ENCODE results near the gene PPFIA2. TPM values are rescaled to one million over a fixed set of nuclear protein-coding genes. Genes with fewer than 3 reads are reported as not detected.

PPFIA2 gene
- total RNA-seq, 4 donors from 2014 or later, result 0.37 to 8.9 (median 0.55) TPM; not detected in 1

- intact Hi-C loops (cut with DNase I; ENCODE audit: low total_unique reads) (no loop called here), in situ Hi-C loops (cut with MboI; ENCODE audit: low pct_ligation_motif_present in 1 of 4, low pct_unique_long_range_greater_than_20kb in 1 of 4, low sequenced_read_pairs in 3 of 4) (no loop called here)
- H3K4me3 ChIP-seq, result no peak overlapping the region
- no peak for TF ChIP-seq POLR2AphosphoS5 (IDR thresholded peaks at IDR 0.05)
- no peak for TF ChIP-seq CTCF (IDR thresholded peaks at IDR 0.05)
- no peak for TF ChIP-seq EP300 (IDR thresholded peaks at IDR 0.05; ENCODE audit: low read depth)
- no peak for TF ChIP-seq POLR2A (IDR thresholded peaks at IDR 0.05)
- DNase-seq, result no peak
- H3K27ac ChIP-seq, result no peak overlapping the region
- H3K27me3 ChIP-seq, result no peaks in the 10 kb centered on the region
- 63 to 80% methylated on average over 1 of the region's 1 CpG for WGBS, 2 donors (ENCODE audit: low coverage in 1 of 2)
- H3K9me3 ChIP-seq, result no peaks in the 10 kb centered on the region
- no peaks in the 10 kb centered on the region for H3K4me1 ChIP-seq
- no peaks in the 10 kb centered on the region for H3K36me3 ChIP-seq
Observed at GRCh38 chr12:81726634-81727033, 32.5 kb downstream of the PPFIA2 start.

- no peak for DNase-seq
- Histone ChIP-seq H3K36me3 (no peaks in the 10 kb centered on the region), H3K9me3 (no peaks in the 10 kb centered on the region), H3K4me3 (no peak overlapping the region), H3K4me1 (no peaks in the 10 kb centered on the region), H3K27ac (no peak overlapping the region), H3K27me3 (no peaks in the 10 kb centered on the region)
- intact Hi-C loops (cut with DNase I; ENCODE audit: low total_unique reads) (no loop called here), in situ Hi-C loops (cut with MboI; ENCODE audit: low pct_ligation_motif_present in 1 of 4, low pct_unique_long_range_greater_than_20kb in 1 of 4, low sequenced_read_pairs in 3 of 4) (no loop called here)
- WGBS, 2 donors (ENCODE audit: low coverage in 1 of 2), result 29 to 46% methylated on average over 1 of the region's 1 CpG
- TF ChIP-seq POLR2A (IDR thresholded peaks at IDR 0.05), result no peak
Observed at GRCh38 chr12:81723361-81723760, 35.8 kb downstream of the PPFIA2 start.

GRCh38 chr12:81722004-81722403 is 37.1 kb downstream of the PPFIA2 start:
- Histone ChIP-seq H3K36me3 (no peaks in the 10 kb centered on the region), H3K27ac (no peak overlapping the region), H3K27me3 (no peaks in the 10 kb centered on the region), H3K9me3 (no peaks in the 10 kb centered on the region), H3K4me1 (no peaks in the 10 kb centered on the region), H3K4me3 (no peak overlapping the region)
- no peak for TF ChIP-seq CTCF (IDR thresholded peaks at IDR 0.05)
- no peak for TF ChIP-seq POLR2AphosphoS5 (IDR thresholded peaks at IDR 0.05)
- no peak for TF ChIP-seq POLR2A (IDR thresholded peaks at IDR 0.05)
- no peak for TF ChIP-seq EP300 (IDR thresholded peaks at IDR 0.05; ENCODE audit: low read depth)
- in situ Hi-C loops (cut with MboI; ENCODE audit: low pct_ligation_motif_present in 1 of 4, low pct_unique_long_range_greater_than_20kb in 1 of 4, low sequenced_read_pairs in 3 of 4) (no loop called here), intact Hi-C loops (cut with DNase I; ENCODE audit: low total_unique reads) (no loop called here)
- no peak for DNase-seq
- 20 to 26% methylated on average over 1 of the region's 1 CpG for WGBS, 2 donors (ENCODE audit: low coverage in 1 of 2)

- intact Hi-C loops (cut with DNase I; ENCODE audit: low total_unique reads) (no loop called here), in situ Hi-C loops (cut with MboI; ENCODE audit: low pct_ligation_motif_present in 1 of 4, low pct_unique_long_range_greater_than_20kb in 1 of 4, low sequenced_read_pairs in 3 of 4) (no loop called here)
- TF ChIP-seq POLR2AphosphoS5 (IDR thresholded peaks at IDR 0.05) (no peak), POLR2A (IDR thresholded peaks at IDR 0.05) (no peak), CTCF (IDR thresholded peaks at IDR 0.05) (no peak), EP300 (IDR thresholded peaks at IDR 0.05; ENCODE audit: low read depth) (no peak)
- Histone ChIP-seq H3K27me3 (no peaks in the 10 kb centered on the region), H3K4me3 (no peak overlapping the region), H3K27ac (no peak overlapping the region), H3K36me3 (no peaks in the 10 kb centered on the region), H3K4me1 (no peaks in the 10 kb centered on the region), H3K9me3 (no peaks in the 10 kb centered on the region)
- WGBS, 2 donors (ENCODE audit: low coverage in 1 of 2), result 6 to 17% methylated on average over 2 of the region's 2 CpGs
- no peak for DNase-seq
Observed at GRCh38 chr12:81718616-81719015, 40.5 kb downstream of the PPFIA2 start.

- DNase-seq, result no peak
- intact Hi-C loops (cut with DNase I; ENCODE audit: low total_unique reads) (no loop called here), in situ Hi-C loops (cut with MboI; ENCODE audit: low pct_ligation_motif_present in 1 of 4, low pct_unique_long_range_greater_than_20kb in 1 of 4, low sequenced_read_pairs in 3 of 4) (no loop called here)
- TF ChIP-seq CTCF (IDR thresholded peaks at IDR 0.05) (no peak), EP300 (IDR thresholded peaks at IDR 0.05; ENCODE audit: low read depth) (no peak), POLR2A (IDR thresholded peaks at IDR 0.05) (no peak), POLR2AphosphoS5 (IDR thresholded peaks at IDR 0.05) (no peak)
- no peaks in the 10 kb centered on the region for H3K36me3 ChIP-seq
- no peaks in the 10 kb centered on the region for H3K4me1 ChIP-seq
- no peaks in the 10 kb centered on the region for H3K27me3 ChIP-seq
- H3K4me3 ChIP-seq, result no peak overlapping the region
- WGBS, 2 donors (ENCODE audit: low coverage in 1 of 2), result 86 to 91% methylated on average over 3 of the region's 3 CpGs
- H3K27ac ChIP-seq, result no peak overlapping the region
- no peaks in the 10 kb centered on the region for H3K9me3 ChIP-seq
Observed at GRCh38 chr12:81712536-81712935, 46.6 kb downstream of the PPFIA2 start.
